RWPE1 (cell line): ENCODE data around the gene SPTBN1.

Source experiments
- CTCF ChIA-PET: fragments of 350-600 bp; sonication (Branson Sonifier 250); formaldehyde crosslinking; extraction: SDS; loops from one replicate; lab custom pipeline; 2021; lab: Yijun Ruan, JAX
- POLR2A ChIA-PET: fragments of 400-600 bp; formaldehyde crosslinking; extraction: SDS; loops from one replicate; lab custom pipeline; 2020; ENCODE audit warnings: antibody characterized with exemption; ENCODE audit not compliant: low non-redundant PET; lab: Yijun Ruan, JAX
- DNase-seq: peaks from one replicate; pipeline ENCODE4 v3.0.0; 2012; ENCODE audit warnings: low spot score
- H3K27ac ChIP-seq: fragments of 450-650 bp; 2 replicates; pipeline ENCODE4 v1.5.1; 2017
- CTCF ChIP-seq: fragments of 450-650 bp; conservative IDR thresholded peaks from 2 replicates; pipeline ENCODE4 v1.5.1; 2017; ENCODE audit warnings: low read depth, mild to moderate bottlenecking

The SPTBN1 gene

DNA sequence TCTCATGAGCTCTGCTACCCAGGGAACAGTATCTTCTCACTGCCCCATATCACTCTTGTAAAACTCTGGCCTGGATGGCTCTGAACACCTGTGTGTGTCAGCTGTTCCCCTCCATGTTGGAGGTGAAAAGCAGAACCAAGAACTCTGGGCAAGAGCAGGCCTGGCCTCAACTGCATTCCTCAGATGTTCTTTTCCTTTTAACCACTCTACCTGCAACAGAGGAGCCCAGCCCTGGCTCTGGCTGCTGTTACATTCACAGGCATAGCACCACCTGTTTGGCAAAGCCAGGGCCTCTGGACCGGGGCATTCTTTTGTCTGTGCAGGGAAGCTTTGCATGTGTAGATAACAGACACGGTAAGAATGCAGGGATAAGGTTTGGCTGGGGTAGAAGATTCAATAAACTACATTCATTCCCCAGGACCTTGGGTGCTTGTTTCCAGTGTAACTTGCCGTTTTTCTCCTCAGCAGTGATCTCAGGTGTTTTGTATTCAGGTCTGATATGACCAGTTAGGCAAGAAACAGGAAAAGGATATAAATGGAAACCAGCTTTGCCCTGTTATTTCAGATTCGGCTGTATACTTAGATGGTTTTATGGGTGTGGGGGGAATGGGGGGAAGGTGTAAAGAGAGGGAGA, 95.1 kb downstream of the SPTBN1 start:
- CTCF ChIA-PET: interaction anchor here (0.7 to 1.6 kb wide), 2 partner anchors 11 to 869 kb away, joined by 3 to 4 read pairs; no protein-coding TSS in a partner anchor
- 0 out of 2 replicates have a peak overlapping the region, but pooled peaks have one; percentile 25 for H3K27ac ChIP-seq
- POLR2A ChIA-PET: no interaction called here
- TF ChIP-seq CTCF: no peak
- DNase-seq: no peak

- CTCF ChIA-PET: no interaction called here
- no peak for TF ChIP-seq CTCF
Measured at GRCh38 chr2:54553075-54553474, 96.9 kb downstream of the SPTBN1 start.

GRCh38 chr2:54553775-54554174, 97.6 kb downstream of the SPTBN1 start:
- H3K27ac ChIP-seq: no peak overlapping the region
- DNase-seq: no peak
- TF ChIP-seq CTCF: no peak
- POLR2A ChIA-PET: interaction anchor here (0.5 kb wide), 1 partner anchor 12 kb away, joined by 3 read pairs; no protein-coding TSS in a partner anchor
- CTCF ChIA-PET: no interaction called here

More at GRCh38 chr2:54553075-54553474, 96.9 kb downstream of the SPTBN1 start:
- POLR2A ChIA-PET: interaction anchor here (0.5 kb wide), 1 partner anchor 12 kb away, joined by 3 read pairs; no protein-coding TSS in a partner anchor
- DNase-seq: no peak
- no peak overlapping the region for H3K27ac ChIP-seq

- DNase-seq: no peak
- H3K27ac ChIP-seq: peak overlapping the region; percentile 67
- no peak for TF ChIP-seq CTCF
- CTCF ChIA-PET: interaction anchor here (0.5 to 0.6 kb wide), 2 partner anchors 185 to 486 kb away, joined by 3 to 4 read pairs; no protein-coding TSS in a partner anchor
- POLR2A ChIA-PET: no interaction called here
Measured at GRCh38 chr2:54555318-54555837, 99.3 kb downstream of the SPTBN1 start.

DNA sequence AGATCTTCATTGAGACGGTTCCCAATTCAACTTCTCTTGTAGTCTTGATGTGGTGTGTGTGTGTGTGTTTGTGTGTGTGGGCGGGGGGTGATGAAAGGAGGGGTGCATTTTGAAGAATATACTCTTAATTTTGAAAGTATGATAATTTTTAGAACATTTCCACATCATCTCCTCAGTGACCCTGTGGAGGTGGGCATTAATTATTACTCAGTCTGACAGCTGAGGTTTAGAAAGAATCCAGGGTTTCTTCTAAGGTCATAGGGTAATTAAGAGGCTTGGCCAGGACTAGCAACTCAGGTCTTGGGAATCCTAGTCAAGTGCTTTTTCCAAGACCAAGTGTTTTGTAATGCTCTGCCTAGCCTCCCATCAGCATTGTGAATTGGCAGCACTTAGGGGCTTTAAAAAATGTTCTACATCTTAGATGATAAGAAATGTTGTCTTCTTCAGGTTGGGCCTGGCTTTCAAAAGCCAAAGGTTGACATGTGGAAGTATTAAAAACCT, 100.5 kb downstream of the SPTBN1 start:
- no peak for TF ChIP-seq CTCF
- ChIA-PET POLR2A (interaction anchor here (0.6 kb wide), 1 partner anchor 33 kb away, joined by 5 read pairs; no protein-coding TSS in a partner anchor), CTCF (interaction anchor here (0.7 to 0.8 kb wide), 2 partner anchors 380 to 612 kb away, joined by 3 to 6 read pairs; no protein-coding TSS in a partner anchor)
- no peak overlapping the region for H3K27ac ChIP-seq
- DNase-seq: no peak

DNA sequence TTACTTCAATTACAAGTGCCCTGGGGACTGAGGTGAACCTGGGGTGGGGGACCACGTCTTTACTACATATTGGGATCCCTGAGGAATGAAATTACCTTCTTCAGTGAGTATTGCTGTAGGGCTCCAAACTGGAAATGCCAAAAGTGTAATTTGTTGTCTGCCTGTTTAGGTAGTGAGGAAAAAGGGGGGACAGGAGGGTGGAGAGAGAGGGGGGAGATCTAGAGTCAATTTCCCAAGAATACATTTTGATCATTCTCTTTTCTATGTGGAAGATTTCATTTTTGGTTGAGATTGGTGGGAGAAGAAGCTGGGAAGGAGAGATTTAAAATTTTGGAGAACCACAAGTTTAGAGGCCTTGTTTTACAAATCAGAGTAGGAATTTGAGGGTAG, 101.1 kb downstream of the SPTBN1 start:
- peak overlapping the region; percentile 99 for H3K27ac ChIP-seq
- ChIA-PET POLR2A (no interaction called here), CTCF (interaction anchor here (0.8 kb wide), 1 partner anchor 381 kb away, joined by 6 read pairs; no protein-coding TSS in a partner anchor)
- no peak for TF ChIP-seq CTCF
- no peak for DNase-seq
